AG09319 (cell line): ENCODE results near the gene CR1.
"Not testable (repeated sequence)": the region's sequence is repeated elsewhere in the genome, so short reads cannot be mapped to it uniquely, and the experiment has no call there.

Source experiments
- DNase-seq: peaks from one replicate; pipeline ENCODE4 v3.0.0-alpha.2; 2010; ENCODE audit warnings: low read depth; ENCODE audit errors: extremely low read depth
- CTCF ChIP-seq: IDR thresholded peaks from 2 replicates; pipeline ENCODE4 v1.5.1; 2011; ENCODE audit warnings: low read depth, mild to moderate bottlenecking, inconsistent platforms, low read length, moderate library complexity

The CR1 gene

DNA sequence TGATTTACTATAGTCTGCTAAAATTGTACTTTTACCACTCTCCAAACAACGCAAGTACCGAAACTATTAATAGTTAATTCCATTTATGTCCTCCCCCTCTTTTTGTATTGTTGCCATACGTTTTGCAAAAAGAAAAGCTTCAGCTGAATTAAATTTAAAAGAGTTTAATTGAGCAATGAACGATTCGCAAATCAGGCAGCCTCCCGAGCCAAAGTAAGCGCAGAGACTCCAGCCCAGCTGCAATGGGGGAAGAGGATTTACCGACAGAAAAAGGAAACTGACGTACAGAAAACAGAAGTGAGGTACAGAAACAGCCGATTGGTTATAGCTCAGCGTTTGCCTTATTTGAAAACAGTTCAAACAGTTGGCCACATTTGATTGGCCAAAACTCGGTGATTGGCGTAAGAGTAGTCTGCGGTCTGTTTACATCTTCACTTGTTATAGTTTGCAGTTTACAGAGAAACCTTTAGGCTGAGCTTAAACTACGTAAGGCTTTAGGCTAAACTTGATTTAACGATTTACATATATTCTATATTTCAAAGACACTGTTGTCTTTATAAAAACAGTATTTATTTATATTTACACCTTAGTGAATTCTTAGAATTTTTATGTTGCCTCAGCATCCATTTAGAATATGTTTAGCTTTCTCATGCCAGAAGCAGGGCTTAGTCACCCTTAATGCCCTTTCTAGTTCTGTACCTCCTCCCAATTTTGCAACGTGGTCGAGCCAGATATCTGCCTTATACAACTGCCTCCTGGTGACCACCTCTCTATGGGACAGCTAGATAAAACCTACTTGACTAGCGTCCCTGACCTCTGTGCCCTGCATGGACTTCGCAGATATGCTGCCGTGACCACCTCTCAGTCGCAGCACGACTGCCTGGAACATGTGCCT lies 23.8 kb downstream of the CR1 start:
- DNase-seq = no peak

DNA sequence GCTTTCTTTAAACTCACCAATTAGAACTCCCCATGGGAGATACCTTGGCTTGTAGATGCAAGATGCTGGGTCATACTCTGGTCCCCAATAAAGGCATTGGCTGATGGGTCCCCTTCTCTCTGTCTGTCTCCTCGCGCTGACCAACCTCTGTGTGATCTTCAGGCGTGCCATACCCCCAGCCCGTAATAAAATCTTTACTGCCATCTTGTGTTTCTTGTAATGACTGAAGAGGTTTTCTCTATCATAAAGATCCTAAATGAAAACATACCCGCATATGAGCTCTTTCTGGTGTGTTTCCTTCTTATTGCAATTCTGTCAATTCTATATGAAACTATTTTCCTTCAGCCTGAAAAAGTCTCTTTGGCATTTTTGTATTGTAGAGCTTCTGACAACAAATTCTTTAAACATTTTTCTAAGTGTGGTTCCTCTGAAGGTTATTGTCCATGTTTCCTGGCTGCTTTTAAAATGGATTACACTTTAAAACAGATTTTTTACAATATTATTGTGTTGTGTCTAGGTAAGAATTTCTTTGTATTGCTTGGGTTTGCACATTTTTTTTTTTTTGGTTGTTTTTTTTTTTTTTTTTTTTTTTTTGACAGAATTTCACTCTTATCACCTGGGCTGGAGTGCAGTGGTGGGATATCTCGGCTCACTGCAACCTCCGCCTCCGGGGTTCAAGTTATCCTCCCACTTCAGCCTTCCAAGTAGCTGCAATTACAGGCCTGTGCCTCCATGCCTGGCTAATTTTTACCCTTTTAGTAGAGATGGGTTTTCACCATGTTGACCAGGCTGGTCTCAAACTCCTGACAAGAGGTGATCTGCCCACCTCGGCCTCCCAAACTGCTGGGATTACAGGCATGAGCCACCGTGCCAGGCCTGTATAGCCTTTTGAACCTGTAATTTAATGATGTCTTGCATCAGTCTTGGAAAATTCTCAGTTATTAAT lies 24.7 kb downstream of the CR1 start:
- DNase-seq = not testable (repeated sequence)

More for the DNA sequence above, 23.8 kb downstream of the CR1 start:
- no peak for TF ChIP-seq CTCF

DNA sequence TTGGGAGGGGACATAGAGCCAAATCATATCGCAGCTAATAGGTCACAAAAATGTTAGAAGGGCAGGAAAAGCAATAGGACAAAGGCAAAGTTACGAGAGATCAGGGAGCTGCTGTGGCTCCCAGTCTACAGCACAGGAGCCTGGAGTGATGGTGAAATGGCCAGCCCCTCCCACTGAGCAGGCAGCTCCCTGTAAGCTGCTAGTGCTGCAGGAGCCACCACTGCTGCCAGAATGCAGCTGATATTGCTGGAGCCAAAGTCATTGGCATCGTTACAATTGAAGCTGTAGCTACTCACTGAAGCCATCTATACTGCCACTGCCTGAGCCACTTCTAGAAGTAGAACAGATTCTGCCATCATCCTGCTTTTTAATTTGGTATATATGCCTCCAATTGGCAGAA lies 29.3 kb downstream of the CR1 start:
- not testable (repeated sequence) for DNase-seq

DNA sequence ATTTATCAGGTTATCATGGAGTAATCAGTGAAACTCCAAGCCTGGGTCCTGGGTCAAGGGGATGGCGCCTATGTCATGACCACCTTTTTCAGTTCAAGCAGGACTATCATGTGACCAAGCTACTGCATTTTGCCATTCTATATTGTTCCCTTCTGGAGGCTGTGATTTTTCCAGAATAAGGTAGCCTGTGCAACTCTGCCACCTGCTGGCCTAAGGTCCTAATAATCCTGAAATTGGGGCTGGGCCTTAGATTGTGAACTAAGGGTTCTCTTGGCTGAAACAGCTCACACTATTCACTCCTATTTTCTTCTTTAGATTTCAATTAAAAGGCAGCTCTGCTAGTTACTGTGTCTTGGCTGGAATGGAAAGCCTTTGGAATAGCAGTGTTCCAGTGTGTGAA lies 32.4 kb downstream of the CR1 start:
- not testable (repeated sequence) for DNase-seq

GRCh38 chr1:207536263-207536662 lies 40.3 kb downstream of the CR1 start:
- not testable (repeated sequence) for DNase-seq

DNA sequence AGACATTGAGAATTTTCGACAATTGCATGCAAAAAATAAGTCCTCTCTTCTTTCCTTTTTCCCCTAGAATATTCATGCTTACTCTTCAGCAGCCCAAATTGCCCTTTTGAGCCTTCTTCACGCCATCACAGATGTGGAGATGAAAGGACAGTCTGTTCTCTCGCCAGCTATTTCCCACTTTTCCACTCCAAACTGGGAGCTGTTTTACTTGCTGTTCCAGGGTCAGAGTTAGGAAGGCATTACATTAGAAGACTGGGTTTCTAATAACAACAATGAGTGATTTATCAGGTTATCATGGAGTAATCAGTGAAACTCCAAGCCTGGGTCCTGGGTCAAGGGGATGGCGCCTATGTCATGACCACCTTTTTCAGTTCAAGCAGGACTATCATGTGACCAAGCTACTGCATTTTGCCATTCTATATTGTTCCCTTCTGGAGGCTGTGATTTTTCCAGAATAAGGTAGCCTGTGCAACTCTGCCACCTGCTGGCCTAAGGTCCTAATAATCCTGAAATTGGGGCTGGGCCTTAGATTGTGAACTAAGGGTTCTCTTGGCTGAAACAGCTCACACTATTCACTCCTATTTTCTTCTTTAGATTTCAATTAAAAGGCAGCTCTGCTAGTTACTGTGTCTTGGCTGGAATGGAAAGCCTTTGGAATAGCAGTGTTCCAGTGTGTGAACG lies 50.9 kb downstream of the CR1 start:
- DNase-seq = not testable (repeated sequence)

GRCh38 chr1:207554823-207555222 lies 58.9 kb downstream of the CR1 start:
- DNase-seq = not testable (repeated sequence)

DNA sequence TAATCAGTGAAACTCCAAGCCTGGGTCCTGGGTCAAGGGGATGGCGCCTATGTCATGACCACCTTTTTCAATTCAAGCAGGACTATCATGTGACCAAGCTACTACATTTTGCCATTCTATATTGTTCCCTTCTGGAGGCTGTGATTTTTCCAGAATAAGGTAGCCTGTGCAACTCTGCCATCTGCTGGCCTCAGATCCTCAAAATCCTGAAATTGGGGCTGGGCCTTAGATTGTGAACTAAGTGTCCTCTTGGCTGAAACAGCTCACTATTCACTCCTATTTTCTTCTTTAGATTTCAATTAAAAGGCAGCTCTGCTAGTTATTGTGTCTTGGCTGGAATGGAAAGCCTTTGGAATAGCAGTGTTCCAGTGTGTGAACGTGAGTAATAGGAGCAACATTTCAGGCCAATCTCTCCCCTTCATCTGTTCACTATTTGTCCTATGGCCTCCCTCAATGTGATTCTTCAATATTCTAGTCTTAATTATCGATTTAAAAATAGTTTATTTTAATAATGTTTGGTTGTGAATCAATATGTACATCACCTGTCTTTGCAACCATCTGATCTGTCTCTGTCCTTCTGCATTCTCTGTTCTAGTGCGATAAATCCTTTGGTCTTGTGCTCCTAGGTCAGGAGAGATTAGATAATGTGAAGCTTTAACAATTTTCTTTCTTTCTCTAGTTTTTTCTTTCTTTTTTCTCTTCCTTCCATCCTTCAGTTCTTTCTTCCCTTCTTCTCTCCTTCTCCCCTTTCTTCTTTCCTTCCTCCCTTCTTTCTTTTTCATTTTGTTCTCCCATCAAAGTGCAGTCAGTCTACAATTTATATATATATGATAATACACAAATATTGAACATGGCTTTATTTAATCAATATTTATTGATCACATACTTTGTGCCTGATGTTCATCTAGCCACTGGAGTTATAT lies 69.8 kb downstream of the CR1 start:
- DNase-seq = no peak
- peak; percentile 46 for TF ChIP-seq CTCF

DNA sequence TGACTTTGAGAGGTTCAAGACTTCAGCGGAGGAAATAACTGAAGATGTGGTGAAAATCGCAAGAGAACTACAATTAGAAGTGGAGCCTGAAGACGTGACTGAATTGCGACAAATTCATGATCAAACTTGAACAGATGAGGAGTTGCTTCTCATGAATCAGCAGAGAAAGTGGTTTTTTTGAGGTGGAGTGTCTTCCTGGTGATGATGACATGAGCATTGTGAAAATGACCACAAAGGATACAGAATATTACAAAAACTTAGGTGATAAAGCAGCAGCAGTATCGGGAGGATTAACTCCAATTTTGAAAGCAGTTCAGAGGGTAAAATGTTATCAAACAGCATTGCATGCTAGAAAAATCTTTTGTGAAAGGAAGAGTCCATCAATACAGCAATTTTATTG lies 76.0 kb downstream of the CR1 start:
- not testable (repeated sequence) for DNase-seq

- DNase-seq = not testable (repeated sequence)
These were observed 77.1 kb downstream of the CR1 start for GRCh38 chr1:207573074-207573473.

DNA sequence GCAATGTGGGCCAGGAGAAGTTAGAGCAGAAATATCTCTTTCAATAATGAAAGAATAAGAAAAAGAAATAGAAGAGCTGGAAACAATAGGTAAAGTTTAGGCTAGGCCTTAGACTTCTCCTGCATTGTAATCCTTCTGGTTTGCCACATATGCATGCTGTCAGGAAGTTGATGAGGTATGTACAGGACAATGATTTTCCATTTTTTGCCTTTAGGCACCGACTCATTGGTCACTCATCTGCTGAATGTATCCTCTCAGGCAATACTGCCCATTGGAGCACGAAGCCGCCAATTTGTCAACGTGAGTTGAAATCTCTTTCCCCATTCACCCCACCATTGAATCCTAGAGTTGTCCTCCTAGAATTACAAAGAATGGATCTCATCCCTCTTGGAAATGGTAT lies 79.4 kb downstream of the CR1 start:
- DNase-seq = not testable (repeated sequence)
